Kidney (tissue), 14 donors: Measurements from ENCODE around the gene PEPD. TPM values are rescaled to one million over a fixed set of nuclear protein-coding genes. Genes with fewer than 3 reads are reported as not detected.

ENCODE experiments used
- DNase-seq, 5 donors: peaks; one replicate each; pipeline ENCODE4 v3.0.0-alpha.2; 2013 to 2020
- FAIRE-seq: peaks from 2 replicates; lab custom pipeline; 2012; peaks lifted over from hg19 to GRCh38; lab: Jason Lieb, UNC
- H3K27ac ChIP-seq, 2 donors: one replicate each; pipeline ENCODE4 v1.7.0; 2013; ENCODE audit warnings: low read depth in 2 of 2, low read length in 2 of 2, inconsistent platforms in 1 of 2
- H3K27me3 ChIP-seq: one replicate; pipeline ENCODE4 v1.7.1; 2013; ENCODE audit warnings: low read length, inconsistent platforms; ENCODE audit not compliant: control insufficient read depth, insufficient read depth
- H3K36me3 ChIP-seq, 3 donors: one replicate each; pipeline versions ENCODE4 v1.7.0 to v1.7.1; 2013; ENCODE audit warnings: low read length in 3 of 3, control low read depth in 1 of 3, inconsistent platforms in 1 of 3; ENCODE audit not compliant: insufficient read depth in 3 of 3, control insufficient read depth in 2 of 3
- H3K4me1 ChIP-seq, 3 donors: one replicate each; pipeline versions ENCODE4 v1.7.0 to v1.7.1; 2013; ENCODE audit warnings: low read length in 3 of 3, inconsistent platforms in 1 of 3, low read depth in 1 of 3; ENCODE audit not compliant: control insufficient read depth in 2 of 3, insufficient read depth in 2 of 3
- H3K4me3 ChIP-seq, 3 donors: one replicate each; pipeline versions ENCODE4 v1.7.0 to v1.8.1; 2013; ENCODE audit warnings: low read length in 3 of 3, control low read depth in 1 of 3, inconsistent platforms in 1 of 3
- H3K9ac ChIP-seq, 3 donors: one replicate each; pipeline versions ENCODE4 v1.7.0 to v1.7.1; 2013; ENCODE audit warnings: low read length in 3 of 3, control low read depth in 1 of 3, inconsistent platforms in 1 of 3
- H3K9me3 ChIP-seq, 3 donors: one replicate each; pipeline versions ENCODE4 v1.7.0 to v1.7.1; 2013; ENCODE audit warnings: low read length in 3 of 3, control low read depth in 1 of 3, inconsistent platforms in 1 of 3; ENCODE audit not compliant: control insufficient read depth in 2 of 3, insufficient read depth in 1 of 3
- CTCF ChIP-seq: IDR thresholded peaks from 3 replicates; pipeline ENCODE4 v1.5.1; 2012; ENCODE audit warnings: mild to moderate bottlenecking, moderate library complexity, borderline replicate concordance; ENCODE audit not compliant: insufficient read depth; ENCODE audit errors: extremely low read depth
- intact Hi-C: fragments of 100-400 bp; cut with DNase I; formaldehyde crosslinking; loops from one replicate; pipeline ENCODE4 v1.11.1; 2022
- polyA plus RNA-seq: library from polyadenylated mRNA; stranded (reverse); fragments of 350-450 nt; fragmentation: Illumina TruSeq; extraction: RNeasy Lipid Tissue Mini Kit (QIAGEN cat#74804); gene quantifications from one replicate; pipeline ENCODE4 v1.2.3, GENCODE V29; 2014; ENCODE audit warnings: low read depth, low replicate concordance; ENCODE audit not compliant: insufficient read depth
- total RNA-seq: library from RNA; stranded (reverse); fragmentation: NEBNext Ultra II Directional; extraction: Animal tissue kit (Norgen Biotek cat#: 25700); gene quantifications from one replicate; pipeline ENCODE4 v1.2.1, GENCODE V29; 2021
- donor health status: control.
- donor health status: control.
- donor health status: control.
- donor health status: control.
- donor health status: control.
- donor health status: DM: yes; HTN: yes; CAD: no.
- donor health status: Normal renal cell carcinoma (clear cell type).

The PEPD gene
- total and polyA plus RNA-seq, 2 donors from 2014 or later: 71.4 to 402 TPM

GRCh38 chr19:33427801-33428626 is 93.6 kb downstream of the PEPD start:
- TF ChIP-seq CTCF: no peak
- Histone ChIP-seq H3K9me3 (no peaks in the 10 kb centered on the region), H3K9ac (no peak overlapping the region), H3K36me3 (no peaks in the 10 kb centered on the region), H3K4me3 (no peak overlapping the region), H3K4me1 (no peaks in the 10 kb centered on the region), H3K27me3 (no peaks in the 10 kb centered on the region), H3K27ac (no peak overlapping the region)
- peak in 1 of 5 donors; percentile 54 for DNase-seq
- no peak for FAIRE-seq
- intact Hi-C loops: no loop called here

- no peaks in the 10 kb centered on the region for H3K9me3 ChIP-seq
- intact Hi-C loops: no loop called here
- H3K4me1 ChIP-seq: no peaks in the 10 kb centered on the region
- H3K27me3 ChIP-seq: no peaks in the 10 kb centered on the region
- TF ChIP-seq CTCF: no peak
- no peak overlapping the region for H3K27ac ChIP-seq
- H3K36me3 ChIP-seq: no peaks in the 10 kb centered on the region
- H3K4me3 ChIP-seq: no peak overlapping the region
- FAIRE-seq (no peak), DNase-seq (peak; percentile 51 to 89 (median 82))
- no peak overlapping the region for H3K9ac ChIP-seq
Observed at GRCh38 chr19:33426621-33427361, 94.8 kb downstream of the PEPD start.

GRCh38 chr19:33424181-33424580 is 97.4 kb downstream of the PEPD start:
- H3K27ac ChIP-seq: no peak overlapping the region
- intact Hi-C loops: no loop called here
- no peaks in the 10 kb centered on the region for H3K9me3 ChIP-seq
- no peak for TF ChIP-seq CTCF
- H3K9ac ChIP-seq: no peak overlapping the region
- H3K4me3 ChIP-seq: no peak overlapping the region
- no peaks in the 10 kb centered on the region for H3K36me3 ChIP-seq
- H3K4me1 ChIP-seq: no peaks in the 10 kb centered on the region
- no peak for FAIRE-seq
- DNase-seq: peak in 1 of 5 donors; percentile 21
- H3K27me3 ChIP-seq: no peaks in the 10 kb centered on the region
